ENCODE data around the gene MMS22L.

The MMS22L gene

GRCh38 chr6:97291896-97292295 is 8.9 kb upstream of the MMS22L start:
- H3K4me3 ChIP-seq (replicated peaks; ENCODE audit: low read depth, low read length), result no peak overlapping the region
- no peak for TF ChIP-seq CTCF (IDR thresholded peaks at IDR 0.05; ENCODE audit: low read depth, low read length, missing control alignments)
- no peak for DNase-seq (ENCODE audit: extremely low read depth, low read depth)

GRCh38 chr6:97289332-97289731 is 6.3 kb upstream of the MMS22L start:
- H3K4me3 ChIP-seq (replicated peaks; ENCODE audit: low read depth, low read length), result no peak overlapping the region
- no peak for TF ChIP-seq CTCF (IDR thresholded peaks at IDR 0.05; ENCODE audit: low read depth, low read length, missing control alignments)

GRCh38 chr6:97288188-97288587 is 5.2 kb upstream of the MMS22L start:
- no peak for TF ChIP-seq CTCF (IDR thresholded peaks at IDR 0.05; ENCODE audit: low read depth, low read length, missing control alignments)
- no peak for DNase-seq (ENCODE audit: extremely low read depth, low read depth)
- no peak overlapping the region for H3K4me3 ChIP-seq (replicated peaks; ENCODE audit: low read depth, low read length)

More at GRCh38 chr6:97289332-97289731, 6.3 kb upstream of the MMS22L start:
- no peak for DNase-seq (ENCODE audit: extremely low read depth, low read depth)

- peak overlapping the region; percentile 88 for H3K4me3 ChIP-seq (replicated peaks; ENCODE audit: low read depth, low read length)
- no peak for TF ChIP-seq CTCF (IDR thresholded peaks at IDR 0.05; ENCODE audit: low read depth, low read length, missing control alignments)
- no peak for DNase-seq (ENCODE audit: extremely low read depth, low read depth)
These were observed 734 bp downstream of the MMS22L start for GRCh38 chr6:97282238-97282725.

GRCh38 chr6:97280766-97281165 is 2.2 kb downstream of the MMS22L start:
- H3K4me3 ChIP-seq (replicated peaks; ENCODE audit: low read depth, low read length), result peak overlapping the region; percentile 88; the same call in 1 of the 2 replicates
- no peak for TF ChIP-seq CTCF (IDR thresholded peaks at IDR 0.05; ENCODE audit: low read depth, low read length, missing control alignments)
- no peak for DNase-seq (ENCODE audit: extremely low read depth, low read depth)

- no peak overlapping the region for H3K4me3 ChIP-seq (replicated peaks; ENCODE audit: low read depth, low read length)
- DNase-seq (ENCODE audit: extremely low read depth, low read depth), result no peak
- TF ChIP-seq CTCF (IDR thresholded peaks at IDR 0.05; ENCODE audit: low read depth, low read length, missing control alignments), result no peak
These were observed 7.2 kb downstream of the MMS22L start for GRCh38 chr6:97275804-97276203.

GRCh38 chr6:97269821-97270220 is 13.2 kb downstream of the MMS22L start:
- DNase-seq (ENCODE audit: extremely low read depth, low read depth), result no peak
- H3K4me3 ChIP-seq (replicated peaks; ENCODE audit: low read depth, low read length), result no peak overlapping the region
- TF ChIP-seq CTCF (IDR thresholded peaks at IDR 0.05; ENCODE audit: low read depth, low read length, missing control alignments), result no peak
